ENCODE results near the gene NKIRAS2. TPM values are rescaled to one million over a fixed set of nuclear protein-coding genes. Genes with fewer than 3 reads are reported as not detected.

NKIRAS2 gene
- total and polyA plus RNA-seq, 2 of the 4 experiments (the other 2 are of a cell fraction), result 25.6 to 51.8 TPM

- Histone ChIP-seq H2BK120ac (ENCODE audit: low read depth, low read length) (no peak overlapping the region), H3K56ac (ENCODE audit: extremely low read depth, insufficient read depth, low read length) (no peak overlapping the region), H3K36me3 (ENCODE audit: control insufficient read depth, insufficient read depth, low read length) (peaks cover 78% of the 10 kb centered on the region), H3K9me3 (ENCODE audit: control insufficient read depth, insufficient read depth, low read length) (no peaks in the 10 kb centered on the region), H2BK5ac (ENCODE audit: low read depth, low read length, poor library complexity, severe bottlenecking) (no peak overlapping the region), H3K27ac (ENCODE audit: insufficient read depth, low read length) (no peak overlapping the region), H3K27me3 (ENCODE audit: control insufficient read depth, insufficient read depth, low read length) (no peaks in the 10 kb centered on the region), H2BK15ac (ENCODE audit: low read depth, low read length) (no peak overlapping the region), H4K20me1 (ENCODE audit: insufficient read depth, low read length) (peaks cover 53% of the 10 kb centered on the region), H3K23ac (ENCODE audit: low read depth, low read length) (no peak overlapping the region), H3K9me1 (ENCODE audit: insufficient read depth, low read length) (peaks cover 11% of the 10 kb centered on the region), H2BK20ac (ENCODE audit: low read depth, low read length) (no peak overlapping the region), H2AK5ac (ENCODE audit: low read depth, low read length) (no peak overlapping the region), H3K4me2 (ENCODE audit: low read depth, low read length) (no peak overlapping the region), H3K4me1 (ENCODE audit: control insufficient read depth, insufficient read depth, low read length) (peaks cover under 1% of the 10 kb centered on the region), H3K4ac (ENCODE audit: low read depth, low read length) (no peak overlapping the region), H3K79me1 (ENCODE audit: low read depth in 1 of 2, low read length in 2 of 2) (peaks cover 34 to 76% of the 10 kb centered on the region in 2 experiments), H4K91ac (ENCODE audit: insufficient read depth, low read depth, low read length) (no peak overlapping the region), H3K9ac (ENCODE audit: low read depth, low read length) (no peak overlapping the region), H3K14ac (replicated peaks; ENCODE audit: low read depth, low read length) (no peak overlapping the region), H2AFZ (replicated peaks; ENCODE audit: low read length, poor library complexity) (peak overlapping the region; percentile 16), H4K8ac (ENCODE audit: low read depth in 2 of 2, low read length in 2 of 2) (no peak overlapping the region), H3K18ac (ENCODE audit: low read depth, low read length) (no peak overlapping the region), H2AK9ac (replicated peaks; ENCODE audit: low read depth, low read length, poor library complexity) (no peak overlapping the region), H3K4me3 (ENCODE audit: insufficient read depth, low read depth, low read length) (no peak overlapping the region), H4K5ac (ENCODE audit: low read depth, low read length) (no peak overlapping the region)
- 87% methylated on average over 12 of the region's 22 CpGs; no CpG with 5 or more reads in 1 of the 2 experiments for WGBS, 2 experiments (ENCODE audit: extremely low coverage in 2 of 2, insufficient read length in 1 of 2)
- ChIA-PET CTCF (no interaction called here), POLR2A (ENCODE audit: unreplicated experiment) (no interaction called here)
- no peak for ATAC-seq (ENCODE audit: low read depth)
- DNase-seq, result no peak
- in situ Hi-C loops (cut with MboI; ENCODE audit: low sequenced_read_pairs) (no loop called here), intact Hi-C loops (cut with micrococcal nuclease) (no loop called here), dilution Hi-C loops (cut with HindIII; ENCODE audit: low sequenced_read_pairs, unreplicated experiment) (no loop called here)
- no TSS peak for BruUV-seq (replicated peaks)
- TF ChIP-seq, protein P1, sequence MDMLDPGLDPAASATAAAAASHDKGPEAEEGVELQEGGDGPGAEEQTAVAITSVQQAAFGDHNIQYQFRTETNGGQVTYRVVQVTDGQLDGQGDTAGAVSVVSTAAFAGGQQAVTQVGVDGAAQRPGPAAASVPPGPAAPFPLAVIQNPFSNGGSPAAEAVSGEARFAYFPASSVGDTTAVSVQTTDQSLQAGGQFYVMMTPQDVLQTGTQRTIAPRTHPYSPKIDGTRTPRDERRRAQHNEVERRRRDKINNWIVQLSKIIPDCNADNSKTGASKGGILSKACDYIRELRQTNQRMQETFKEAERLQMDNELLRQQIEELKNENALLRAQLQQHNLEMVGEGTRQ (IDR thresholded peaks at IDR 0.05; ENCODE audit: low read depth, low read length), result no peak
- TF ChIP-seq, protein P2, sequence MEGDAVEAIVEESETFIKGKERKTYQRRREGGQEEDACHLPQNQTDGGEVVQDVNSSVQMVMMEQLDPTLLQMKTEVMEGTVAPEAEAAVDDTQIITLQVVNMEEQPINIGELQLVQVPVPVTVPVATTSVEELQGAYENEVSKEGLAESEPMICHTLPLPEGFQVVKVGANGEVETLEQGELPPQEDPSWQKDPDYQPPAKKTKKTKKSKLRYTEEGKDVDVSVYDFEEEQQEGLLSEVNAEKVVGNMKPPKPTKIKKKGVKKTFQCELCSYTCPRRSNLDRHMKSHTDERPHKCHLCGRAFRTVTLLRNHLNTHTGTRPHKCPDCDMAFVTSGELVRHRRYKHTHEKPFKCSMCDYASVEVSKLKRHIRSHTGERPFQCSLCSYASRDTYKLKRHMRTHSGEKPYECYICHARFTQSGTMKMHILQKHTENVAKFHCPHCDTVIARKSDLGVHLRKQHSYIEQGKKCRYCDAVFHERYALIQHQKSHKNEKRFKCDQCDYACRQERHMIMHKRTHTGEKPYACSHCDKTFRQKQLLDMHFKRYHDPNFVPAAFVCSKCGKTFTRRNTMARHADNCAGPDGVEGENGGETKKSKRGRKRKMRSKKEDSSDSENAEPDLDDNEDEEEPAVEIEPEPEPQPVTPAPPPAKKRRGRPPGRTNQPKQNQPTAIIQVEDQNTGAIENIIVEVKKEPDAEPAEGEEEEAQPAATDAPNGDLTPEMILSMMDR (conservative IDR thresholded peaks at IDR 0.05; ENCODE audit: low read depth, low read length), result no peak
- TF ChIP-seq CEBPB (IDR thresholded peaks at IDR 0.05; ENCODE audit: low read depth, low read length), result no peak
- no peak for TF ChIP-seq RAD21 (IDR thresholded peaks at IDR 0.05; ENCODE audit: low read length)
- no peak for TF ChIP-seq SMC3 (IDR thresholded peaks at IDR 0.05; ENCODE audit: low read depth, low read length)
- TF ChIP-seq ELK1 (IDR thresholded peaks at IDR 0.05; ENCODE audit: borderline replicate concordance, low read depth, low read length), result no peak
- TF ChIP-seq NFE2L2 (IDR thresholded peaks at IDR 0.05; ENCODE audit: low read depth, low read length), result no peak
- no peak for TF ChIP-seq MAZ (IDR thresholded peaks at IDR 0.05; ENCODE audit: borderline replicate concordance, low read depth, low read length)
- TF ChIP-seq POLR2A (IDR thresholded peaks at IDR 0.05; ENCODE audit: low read depth, low read length), result no peak
- no peak for TF ChIP-seq FOS (IDR thresholded peaks at IDR 0.05; ENCODE audit: low read depth, low read length)
- no peak for TF ChIP-seq RCOR1 (IDR thresholded peaks at IDR 0.05; ENCODE audit: insufficient replicate concordance, low read length)
- no peak for TF ChIP-seq CHD1 (IDR thresholded peaks at IDR 0.05; ENCODE audit: low read depth, low read length)
- no peak for TF ChIP-seq BHLHE40 (IDR thresholded peaks at IDR 0.05; ENCODE audit: low read depth, low read length)
- TF ChIP-seq MXI1 (IDR thresholded peaks at IDR 0.05; ENCODE audit: borderline replicate concordance, low read depth, low read length), result no peak
- no peak for TF ChIP-seq RFX5 (IDR thresholded peaks at IDR 0.05; ENCODE audit: low read depth, low read length)
These were observed 47.1 kb upstream of the NKIRAS2 start for GRCh38 chr17:41972571-41973407.
